Stimulated activated naive B cell treated with anti-CD40 and anti-IgM and Interleukin-4, amounts not matched to agents 10 μg/mL and 1 μg/mL and 100 μg/mL, for 72 hours (primary cell): ENCODE results near the gene WDFY3.
"Not testable (repeated sequence)": the region's sequence is repeated elsewhere in the genome, so short reads cannot be mapped to it uniquely, and the experiment has no call there.

Experiments
- ATAC-seq, 2 donors: fragments of 150-1000 bp; cut with Tn5 transposase; replicated peaks; 2 replicates each; pipeline ENCODE4 v1.10.0; 2021; ENCODE audit warnings: moderate library complexity in 1 of 2
- DNase-seq: peaks from one replicate; pipeline ENCODE4 v3.0.0; 2021
- H3K27ac Mint-ChIP-seq: one replicate; pipeline ENCODE4 v1.8.0; 2022; ENCODE audit warnings: mild to moderate bottlenecking, mixed read lengths
- H3K27me3 Mint-ChIP-seq, 2 donors: one replicate each; pipeline ENCODE4 v1.8.0; 2022; ENCODE audit warnings: mixed read lengths in 2 of 2
- H3K36me3 Mint-ChIP-seq, 2 donors: one replicate each; pipeline ENCODE4 v1.8.0; 2022; ENCODE audit warnings: mixed read lengths in 2 of 2, mild to moderate bottlenecking in 1 of 2
- H3K4me1 Mint-ChIP-seq, 2 donors: one replicate each; pipeline ENCODE4 v1.8.0; 2022; ENCODE audit warnings: mixed read lengths in 2 of 2, mild to moderate bottlenecking in 1 of 2
- H3K4me3 Mint-ChIP-seq, 2 donors: one replicate each; pipeline ENCODE4 v1.8.0; 2022; ENCODE audit warnings: mild to moderate bottlenecking in 2 of 2, mixed read lengths in 2 of 2, moderate library complexity in 1 of 2
- H3K9me3 Mint-ChIP-seq, 2 donors: one replicate each; pipeline ENCODE4 v1.8.0; 2022; ENCODE audit warnings: mixed read lengths in 2 of 2, mild to moderate bottlenecking in 1 of 2

The WDFY3 gene

DNA sequence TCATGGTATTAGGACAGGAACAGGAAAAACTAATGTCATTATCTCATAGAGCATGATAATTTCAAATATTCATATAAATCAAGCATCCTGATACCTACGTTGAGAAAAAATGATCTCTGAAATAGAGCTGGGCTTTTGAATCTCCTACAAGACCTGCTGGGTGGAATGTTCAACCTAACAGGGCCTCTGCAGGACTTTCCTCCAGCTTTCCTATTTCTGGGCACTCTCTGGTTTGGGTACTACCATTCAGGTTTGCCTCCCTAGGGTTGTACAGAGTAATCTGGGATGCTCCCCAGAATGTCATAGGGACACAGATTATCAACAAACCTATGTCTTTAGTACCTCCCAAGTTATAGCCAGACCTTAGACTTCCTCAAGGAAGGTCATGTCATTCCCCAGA, 274.7 kb downstream of the WDFY3 start:
- DNase-seq (no peak), ATAC-seq (no peak)
- Mint-ChIP-seq H3K36me3 (no peaks in the 10 kb centered on the region), H3K9me3 (no peaks in the 10 kb centered on the region), H3K27ac (no peak overlapping the region), H3K4me3 (no peak overlapping the region), H3K27me3 (no peaks in the 10 kb centered on the region), H3K4me1 (no peaks in the 10 kb centered on the region)

DNA sequence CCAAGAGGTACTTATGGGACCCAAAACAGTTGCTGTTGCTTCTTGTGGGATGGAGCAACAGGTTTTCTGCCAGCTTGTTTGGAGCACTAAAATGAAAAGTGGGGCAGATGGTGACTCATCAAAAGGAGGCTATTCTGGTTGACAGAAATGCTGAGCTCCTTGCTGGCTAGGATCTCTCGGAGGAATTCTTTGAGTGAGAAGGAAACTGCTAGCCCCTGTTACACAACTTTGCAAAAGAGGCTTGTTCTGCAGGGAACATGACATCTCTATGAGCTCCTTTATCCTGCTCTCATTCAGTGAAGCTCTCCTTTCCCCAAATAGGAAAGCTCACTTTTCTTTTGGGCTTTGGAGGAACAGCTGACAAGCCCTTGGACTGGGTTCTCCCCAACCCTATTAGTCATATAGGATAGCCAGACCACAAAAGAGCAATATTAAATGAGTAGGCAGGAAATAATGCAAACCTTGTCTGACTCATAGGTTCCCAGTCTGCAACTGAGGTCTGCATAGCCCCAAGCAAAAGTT, 275.3 kb downstream of the WDFY3 start:
- H3K4me3 Mint-ChIP-seq = no peak overlapping the region
- peak; percentile 27 to 64 for ATAC-seq
- DNase-seq = no peak
- H3K27me3 Mint-ChIP-seq = no peaks in the 10 kb centered on the region
- no peaks in the 10 kb centered on the region for H3K4me1 Mint-ChIP-seq
- no peak overlapping the region for H3K27ac Mint-ChIP-seq
- H3K36me3 Mint-ChIP-seq = no peaks in the 10 kb centered on the region
- no peaks in the 10 kb centered on the region for H3K9me3 Mint-ChIP-seq

DNA sequence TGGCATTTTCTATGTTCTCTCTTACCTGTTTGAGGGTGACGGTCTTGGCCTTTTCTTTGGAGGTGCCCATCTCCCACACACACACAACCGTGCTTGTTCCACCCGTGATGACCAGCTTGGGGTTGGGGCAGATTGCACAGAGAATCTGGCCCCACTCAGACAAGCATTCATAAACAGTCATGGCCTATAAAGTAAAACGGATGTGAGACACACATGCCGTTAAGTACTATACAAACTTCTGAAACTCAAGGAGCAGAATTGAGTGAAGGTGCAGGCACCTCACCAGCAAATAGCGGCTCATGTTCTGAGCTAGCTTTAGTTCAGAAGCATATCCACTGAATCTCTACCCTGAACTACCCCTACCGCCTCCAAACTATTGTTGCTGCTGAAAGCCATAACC, 276.0 kb downstream of the WDFY3 start:
- no peak for ATAC-seq
- Mint-ChIP-seq H3K9me3 (no peaks in the 10 kb centered on the region), H3K4me3 (no peak overlapping the region), H3K27me3 (no peaks in the 10 kb centered on the region), H3K27ac (no peak overlapping the region), H3K36me3 (no peaks in the 10 kb centered on the region), H3K4me1 (no peaks in the 10 kb centered on the region)
- no peak for DNase-seq

DNA sequence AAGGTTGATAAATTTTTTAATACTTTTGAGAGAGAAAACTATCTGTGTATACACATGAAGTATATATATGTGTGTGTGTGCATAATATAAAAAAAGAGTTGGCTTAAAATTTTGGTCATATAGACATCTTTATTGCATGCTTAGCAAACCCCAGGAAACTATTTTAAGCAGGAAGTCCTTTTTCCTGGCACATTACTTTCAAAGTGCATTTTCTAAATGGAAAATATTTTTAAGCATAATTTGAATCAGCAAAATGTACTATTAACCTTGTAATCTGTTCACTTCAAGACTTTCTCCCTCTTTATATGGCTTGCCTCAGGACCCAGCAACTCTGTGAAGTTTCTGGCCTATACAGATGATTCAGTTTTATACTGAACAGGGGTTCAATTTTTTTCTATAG, 277.3 kb downstream of the WDFY3 start:
- H3K27ac Mint-ChIP-seq = no peak overlapping the region
- DNase-seq (no peak), ATAC-seq (no peak)
- H3K36me3 Mint-ChIP-seq = no peaks in the 10 kb centered on the region
- no peaks in the 10 kb centered on the region for H3K4me1 Mint-ChIP-seq
- no peaks in the 10 kb centered on the region for H3K27me3 Mint-ChIP-seq
- H3K9me3 Mint-ChIP-seq = no peaks in the 10 kb centered on the region
- H3K4me3 Mint-ChIP-seq = no peak overlapping the region

DNA sequence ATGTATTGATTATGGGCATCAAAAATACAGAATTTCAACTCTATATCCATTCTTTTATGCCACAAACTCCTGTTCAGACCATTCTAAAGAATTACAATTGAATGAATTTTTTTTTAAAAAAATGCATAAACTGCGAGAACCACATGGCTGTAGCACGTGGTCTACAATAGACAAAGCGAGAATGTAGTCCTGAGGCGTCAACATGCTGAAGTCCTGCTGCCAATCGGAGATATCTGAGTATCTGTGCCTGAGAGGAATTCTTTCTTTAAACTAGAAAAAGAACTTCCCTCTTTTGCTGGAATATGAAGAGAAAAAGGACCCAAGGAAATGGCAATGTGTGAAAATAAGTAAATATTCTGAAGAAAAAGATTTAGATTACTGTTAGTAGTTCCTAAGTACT, 277.9 kb downstream of the WDFY3 start:
- Mint-ChIP-seq H3K4me3 (no peak overlapping the region), H3K27ac (no peak overlapping the region), H3K4me1 (no peaks in the 10 kb centered on the region), H3K27me3 (no peaks in the 10 kb centered on the region), H3K36me3 (no peaks in the 10 kb centered on the region), H3K9me3 (no peaks in the 10 kb centered on the region)
- DNase-seq = no peak
- no peak for ATAC-seq

DNA sequence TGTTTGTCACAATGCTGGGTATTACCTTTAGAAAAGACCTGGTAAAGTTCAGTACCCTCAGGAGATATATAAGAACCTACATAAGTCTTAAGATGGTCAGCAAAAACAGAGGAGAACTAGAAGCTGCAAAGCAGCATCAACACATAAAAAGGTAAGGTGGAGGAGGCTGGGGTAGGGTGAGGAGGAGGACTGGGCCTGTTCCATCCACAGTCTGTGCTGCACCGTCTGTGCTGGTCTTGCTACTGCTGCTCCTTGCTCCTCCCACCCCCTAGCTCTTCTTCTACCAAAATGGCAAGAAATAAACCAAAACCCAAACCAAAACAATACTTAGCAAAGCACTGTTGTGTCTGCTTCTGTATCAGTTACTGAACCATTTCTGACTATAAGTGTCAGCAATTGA, 281.4 kb downstream of the WDFY3 start:
- DNase-seq (no peak), ATAC-seq (no peak)
- Mint-ChIP-seq H3K36me3 (no peaks in the 10 kb centered on the region), H3K9me3 (no peaks in the 10 kb centered on the region), H3K27me3 (no peaks in the 10 kb centered on the region), H3K4me1 (peaks cover 1 to 11% of the 10 kb centered on the region in 2 donors), H3K27ac (no peak overlapping the region), H3K4me3 (no peak overlapping the region)

DNA sequence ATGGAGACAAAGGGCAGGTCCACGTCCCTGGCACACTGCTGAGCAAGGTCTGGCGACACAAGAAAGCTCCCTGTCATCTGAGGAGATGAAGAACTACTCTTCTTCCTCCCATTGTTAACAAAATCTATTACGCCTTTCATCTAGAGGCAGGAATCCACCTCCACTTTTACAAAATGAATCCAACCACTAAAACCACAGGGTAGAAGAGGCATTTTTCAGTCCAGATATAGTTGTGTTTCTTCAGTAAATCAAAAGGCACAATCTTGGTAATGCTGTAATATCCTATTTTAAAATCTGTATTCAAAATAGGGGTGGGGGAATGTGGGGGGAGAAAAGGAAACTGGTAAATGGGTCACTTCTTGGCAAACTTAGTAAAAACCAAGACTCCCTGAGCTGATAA, 282.1 kb downstream of the WDFY3 start:
- DNase-seq = no peak
- Mint-ChIP-seq H3K27me3 (no peaks in the 10 kb centered on the region), H3K36me3 (no peaks in the 10 kb centered on the region), H3K4me1 (peaks cover 1 to 11% of the 10 kb centered on the region in 2 donors), H3K27ac (no peak overlapping the region), H3K4me3 (no peak overlapping the region), H3K9me3 (no peaks in the 10 kb centered on the region)
- ATAC-seq = no peak

DNA sequence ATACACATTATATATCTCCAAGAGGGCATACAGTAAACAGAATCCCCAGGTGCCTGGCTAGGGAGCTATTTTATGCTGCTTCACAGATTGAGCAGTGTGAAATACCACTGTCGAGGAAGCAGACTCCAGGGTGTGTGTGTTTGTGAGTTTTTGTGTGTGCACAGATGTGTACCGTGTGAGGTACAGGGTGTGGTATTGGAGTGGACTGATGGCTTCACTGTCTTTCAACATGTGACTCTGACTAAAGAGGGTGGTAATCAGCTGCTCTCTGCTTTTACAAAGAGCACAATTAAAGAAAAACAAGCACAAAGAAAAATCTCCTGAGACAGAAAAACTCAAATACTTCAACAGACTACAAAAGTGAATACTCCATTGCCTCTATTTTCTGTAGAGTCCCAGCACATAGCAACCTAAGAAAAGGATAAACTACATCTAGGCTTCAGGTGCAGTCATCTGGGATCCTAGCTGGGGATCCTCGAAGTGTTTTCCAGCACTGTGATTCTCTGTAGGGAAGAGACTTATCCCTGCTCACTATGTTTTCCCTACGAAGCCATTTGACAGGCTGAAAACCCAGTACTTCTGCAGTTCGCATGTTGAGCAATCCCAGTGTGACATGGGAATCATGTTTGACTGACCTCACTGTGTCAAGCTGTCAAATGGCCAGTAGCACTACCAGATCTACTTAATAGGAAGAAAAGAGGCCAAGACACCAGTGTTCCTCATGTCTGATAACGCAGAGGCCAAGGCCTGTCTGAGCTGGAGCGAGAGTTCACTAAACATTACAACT, 283.2 kb downstream of the WDFY3 start:
- Mint-ChIP-seq H3K4me1 (peaks cover 1 to 11% of the 10 kb centered on the region in 2 donors), H3K27ac (no peak overlapping the region), H3K27me3 (no peaks in the 10 kb centered on the region), H3K36me3 (no peaks in the 10 kb centered on the region), H3K9me3 (no peaks in the 10 kb centered on the region), H3K4me3 (no peak overlapping the region)
- no peak for ATAC-seq
- DNase-seq = no peak

DNA sequence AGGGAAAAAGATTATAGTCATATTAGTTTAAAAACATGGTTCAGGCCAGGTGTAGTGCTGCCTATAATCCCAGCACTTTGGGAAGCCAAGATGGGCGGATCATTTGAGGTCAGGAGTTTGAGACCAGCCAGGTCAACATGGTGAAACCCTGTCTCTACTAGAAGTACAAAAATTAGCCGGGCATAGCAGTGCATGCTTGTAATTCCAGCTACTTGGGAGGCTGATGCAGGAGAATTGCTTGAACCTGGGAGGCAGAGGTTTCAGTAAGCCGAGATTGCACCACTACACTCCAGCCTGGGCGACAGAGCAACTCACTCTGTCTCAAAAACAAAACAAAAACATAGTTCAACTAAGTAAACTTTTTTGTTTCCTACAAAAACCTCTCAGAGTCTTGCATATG, 283.8 kb downstream of the WDFY3 start:
- H3K27me3 Mint-ChIP-seq, H3K27ac Mint-ChIP-seq, H3K9me3 Mint-ChIP-seq, ATAC-seq, H3K4me3 Mint-ChIP-seq, H3K36me3 Mint-ChIP-seq, DNase-seq: not testable (repeated sequence)
- H3K4me1 Mint-ChIP-seq = peaks cover 1 to 11% of the 10 kb centered on the region in 2 donors

DNA sequence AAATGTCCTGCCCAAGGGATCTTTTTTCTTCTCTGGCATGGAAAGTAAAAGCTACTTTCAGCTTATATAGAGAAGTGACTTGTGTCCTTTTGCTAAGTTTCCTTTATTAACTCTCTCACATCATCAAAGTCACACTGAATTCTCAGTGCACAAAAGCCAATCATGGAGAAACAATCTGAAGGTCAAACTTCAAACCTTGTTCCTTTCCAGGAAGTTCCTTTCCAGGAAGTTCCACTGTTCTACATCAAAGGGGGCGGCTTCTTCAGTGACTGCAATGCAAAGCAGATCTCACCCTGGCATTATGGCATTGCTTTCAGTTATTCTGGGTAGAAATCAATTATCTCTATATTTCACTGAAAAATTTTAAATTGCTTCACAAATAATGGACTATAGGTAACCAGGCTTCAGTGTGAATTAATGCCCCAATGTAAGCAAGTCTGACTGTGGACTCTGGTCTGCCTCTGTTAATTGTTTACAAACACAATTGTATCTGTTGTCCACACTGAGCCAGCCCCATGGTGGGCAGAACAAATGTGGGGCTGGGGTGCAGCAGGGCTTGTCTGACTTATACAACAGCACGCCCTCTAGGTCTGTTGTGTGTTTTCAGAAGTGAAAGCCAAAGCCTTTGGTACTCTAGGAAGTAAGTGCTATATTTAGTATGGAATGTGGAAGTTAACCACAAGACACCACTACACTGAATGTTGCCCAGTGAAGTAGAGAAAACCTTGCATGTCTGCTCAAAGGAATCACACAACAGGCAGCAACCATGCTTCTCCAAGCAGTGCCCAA, 284.8 kb downstream of the WDFY3 start:
- peaks cover 1 to 11% of the 10 kb centered on the region in 2 donors for H3K4me1 Mint-ChIP-seq
- no peak for DNase-seq
- H3K9me3 Mint-ChIP-seq = no peaks in the 10 kb centered on the region
- no peak overlapping the region for H3K27ac Mint-ChIP-seq
- no peaks in the 10 kb centered on the region for H3K27me3 Mint-ChIP-seq
- no peaks in the 10 kb centered on the region for H3K36me3 Mint-ChIP-seq
- ATAC-seq = peak; percentile 56 to 67
- H3K4me3 Mint-ChIP-seq = no peak overlapping the region

DNA sequence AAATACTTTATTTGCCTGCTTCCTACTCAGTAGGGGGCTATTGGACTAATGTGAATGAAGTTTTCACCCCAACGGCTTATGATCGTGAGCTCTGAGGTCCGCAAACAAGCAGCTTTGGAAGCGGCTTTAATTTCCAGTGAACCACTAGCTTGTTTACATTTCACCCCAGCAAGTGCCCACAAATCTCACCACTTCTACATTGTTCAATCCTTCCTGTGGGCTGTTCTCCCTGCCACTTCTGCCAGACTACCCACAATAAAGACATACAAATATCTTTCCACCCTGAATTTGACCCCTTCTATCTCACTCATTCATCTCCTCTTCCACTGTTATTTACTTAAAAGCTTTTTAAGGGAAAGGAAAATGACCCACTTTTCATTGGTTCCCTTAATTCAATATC, 285.5 kb downstream of the WDFY3 start:
- peaks cover 1 to 11% of the 10 kb centered on the region in 2 donors for H3K4me1 Mint-ChIP-seq
- ATAC-seq (no peak), DNase-seq (no peak)
- H3K27ac Mint-ChIP-seq = no peak overlapping the region
- H3K27me3 Mint-ChIP-seq = no peaks in the 10 kb centered on the region
- H3K9me3 Mint-ChIP-seq = no peaks in the 10 kb centered on the region
- no peak overlapping the region for H3K4me3 Mint-ChIP-seq
- H3K36me3 Mint-ChIP-seq = no peaks in the 10 kb centered on the region

DNA sequence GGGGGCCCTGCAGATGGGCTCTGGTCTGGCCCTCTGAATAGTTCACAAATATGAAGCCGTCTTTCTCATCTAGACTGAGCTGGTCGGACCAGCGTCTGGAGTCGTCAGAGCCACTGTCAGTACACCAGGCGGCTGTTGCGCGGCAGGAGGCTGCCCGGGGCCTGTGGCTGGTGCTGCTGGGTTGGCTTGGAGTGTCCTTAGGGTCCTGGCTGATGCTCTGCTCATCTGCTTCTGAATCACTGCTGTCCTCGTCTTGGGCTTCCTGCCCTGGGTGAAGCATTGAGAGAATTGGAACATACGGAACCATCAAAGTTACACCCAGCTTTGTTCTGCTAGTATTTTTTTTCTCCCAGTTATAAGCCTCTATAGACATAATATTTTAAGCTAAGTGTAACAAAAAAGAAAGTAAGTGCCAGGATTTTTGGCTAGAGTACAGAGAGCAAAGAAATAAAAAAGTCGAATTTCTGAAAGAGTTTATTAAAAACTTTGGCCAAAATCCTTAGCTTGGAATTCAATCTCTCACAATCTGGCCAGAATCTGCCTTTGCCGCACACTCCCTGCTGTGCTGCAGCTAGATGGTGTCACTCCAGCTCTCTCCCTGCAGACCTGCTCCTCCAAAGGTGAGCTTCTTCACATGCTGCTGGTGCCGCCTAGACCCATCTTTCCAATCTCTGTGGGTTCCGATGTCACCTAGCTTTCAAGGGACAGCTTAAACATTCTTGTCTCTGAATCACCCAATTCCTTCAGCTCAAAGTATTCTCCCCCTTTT, 287.3 kb downstream of the WDFY3 start:
- no peaks in the 10 kb centered on the region for H3K9me3 Mint-ChIP-seq
- no peak overlapping the region for H3K4me3 Mint-ChIP-seq
- ATAC-seq (no peak), DNase-seq (no peak)
- no peaks in the 10 kb centered on the region for H3K36me3 Mint-ChIP-seq
- H3K27ac Mint-ChIP-seq = no peak overlapping the region
- H3K4me1 Mint-ChIP-seq = peaks cover 1 to 11% of the 10 kb centered on the region in 2 donors
- H3K27me3 Mint-ChIP-seq = no peaks in the 10 kb centered on the region

DNA sequence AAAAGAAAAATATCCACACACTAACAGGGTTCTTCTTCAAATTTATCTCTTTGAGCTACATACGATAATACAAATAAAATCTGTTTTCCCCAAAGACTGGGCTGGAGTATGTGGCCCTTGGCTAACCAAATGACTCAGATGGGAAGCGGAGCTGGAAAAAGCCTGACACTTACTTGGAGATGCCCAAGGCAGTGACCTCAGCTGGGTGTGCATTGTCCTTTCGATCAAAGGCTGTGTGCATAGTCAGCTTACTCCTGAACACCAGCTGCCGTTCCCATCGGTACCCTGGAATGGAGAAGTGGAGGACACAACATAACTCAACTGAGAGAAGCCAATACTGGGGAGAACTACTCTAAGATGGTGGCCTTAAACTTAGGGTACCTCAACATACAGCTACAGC, 288.5 kb downstream of the WDFY3 start:
- Mint-ChIP-seq H3K4me3 (no peak overlapping the region), H3K27me3 (no peaks in the 10 kb centered on the region), H3K27ac (peak overlapping the region; percentile 25), H3K9me3 (no peaks in the 10 kb centered on the region), H3K36me3 (no peaks in the 10 kb centered on the region), H3K4me1 (peaks cover 1 to 11% of the 10 kb centered on the region in 2 donors)
- no peak for DNase-seq
- no peak for ATAC-seq

DNA sequence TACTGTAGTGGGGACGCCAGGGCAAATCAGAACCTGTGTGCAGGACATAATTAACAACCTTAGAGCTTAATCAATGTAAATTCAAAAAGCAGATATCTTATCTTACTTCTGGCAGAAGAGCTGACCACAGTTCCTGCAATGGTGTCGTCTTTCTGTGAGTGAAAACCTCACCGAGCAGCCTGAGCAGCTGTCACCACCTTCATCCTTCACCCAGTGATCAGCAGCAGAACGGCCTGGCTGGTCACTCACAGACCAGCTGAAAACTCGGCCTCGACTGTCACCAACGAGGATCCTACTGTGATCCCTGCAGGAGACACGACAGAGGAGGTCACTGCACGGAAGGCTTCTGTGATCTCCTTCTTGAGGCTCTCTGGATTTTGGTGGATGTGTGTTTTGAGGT, 289.4 kb downstream of the WDFY3 start:
- Mint-ChIP-seq H3K4me1 (peaks cover 1 to 11% of the 10 kb centered on the region in 2 donors), H3K36me3 (no peaks in the 10 kb centered on the region), H3K4me3 (no peak overlapping the region), H3K27ac (no peak overlapping the region), H3K9me3 (no peaks in the 10 kb centered on the region), H3K27me3 (no peaks in the 10 kb centered on the region)
- no peak for DNase-seq
- no peak for ATAC-seq
